GM12878 (cell line): Measurements from ENCODE around the gene TPRKB. TPM values are rescaled to one million over a fixed set of nuclear protein-coding genes. Genes with fewer than 3 reads are reported as not detected.
"Not testable (repeated sequence)": the region's sequence is repeated elsewhere in the genome, so short reads cannot be mapped to it uniquely, and the experiment has no call there.

ENCODE experiments used
- ATAC-seq: fragments of 200-7000 bp; cut with Tn5 transposase; 3 replicates; pipeline ENCODE4 v1.9.1; 2020; ENCODE audit warnings: mild to moderate bottlenecking, moderate library complexity
- BruUV-seq: library from RNA; stranded (reverse); fragments of 400-500 nt; replicated peaks from 2 replicates; lab custom pipeline; 2021; lab: Mats Ljungman, UMichigan
- CTCF ChIA-PET: fragments of 300-600 bp; sonication (Branson Sonifier 250); formaldehyde crosslinking; extraction: SDS; loops from one replicate; lab custom pipeline; 2021; ENCODE audit warnings: inconsistent platforms; lab: Yijun Ruan, JAX
- POLR2A ChIA-PET: fragments of 350-600 bp; formaldehyde crosslinking; extraction: SDS; loops from one replicate; lab custom pipeline; 2021; ENCODE audit warnings: inconsistent platforms; lab: Charles Lee
- RAD21 ChIA-PET: fragments of 300-600 bp; sonication (Branson Sonifier 250); formaldehyde crosslinking; loops from one replicate; lab custom pipeline; 2023; ENCODE audit warnings: antibody characterized with exemption; ENCODE audit not compliant: unreplicated experiment; lab: Charles Lee
- SMC1A ChIA-PET: fragments of 300-600 bp; sonication (Branson Sonifier 250); formaldehyde crosslinking; loops from one replicate; lab custom pipeline; 2023; ENCODE audit not compliant: unreplicated experiment, uncharacterized antibody; lab: Charles Lee
- DNase-seq: peaks from one replicate; pipeline ENCODE4 v3.0.0-alpha.2; 2011; ENCODE audit warnings: low read depth, low spot score
- FAIRE-seq: peaks from 3 replicates; lab custom pipeline; 2011; peaks lifted over from hg19 to GRCh38; lab: Jason Lieb, UNC
- H2AFZ ChIP-seq: 2 replicates; pipeline ENCODE4 v1.6.0; 2011; ENCODE audit warnings: low read depth, low read length, control low read depth; ENCODE audit not compliant: control insufficient read depth
- H3K27ac ChIP-seq: 2 replicates; pipeline ENCODE4 v1.5.1; 2011; ENCODE audit warnings: control low read depth; ENCODE audit not compliant: control insufficient read depth, insufficient read depth
- H3K27me3 ChIP-seq, 2 experiments: replicated peaks in 1 of 2; 2 replicates each; pipeline versions ENCODE4 v1.6.0 to v1.6.1; 2011; ENCODE audit warnings: low read length in 1 of 2; ENCODE audit not compliant: control insufficient read depth in 2 of 2, insufficient read depth in 2 of 2
- H3K36me3 ChIP-seq, 2 experiments: 2 replicates each; pipeline ENCODE4 v1.5.1; 2011; ENCODE audit warnings: low read length in 1 of 2; ENCODE audit not compliant: control insufficient read depth in 2 of 2, insufficient read depth in 2 of 2
- H3K4me1 ChIP-seq: 2 replicates; pipeline ENCODE4 v1.6.1; 2011; ENCODE audit warnings: mild to moderate bottlenecking, low read length, moderate library complexity, mixed read lengths; ENCODE audit not compliant: control insufficient read depth, insufficient read depth
- H3K4me2 ChIP-seq: 2 replicates; pipeline ENCODE4 v1.6.0; 2011; ENCODE audit warnings: control low read depth; ENCODE audit not compliant: control insufficient read depth, insufficient read depth
- H3K4me3 ChIP-seq: fragments of 200-600 bp; sonication (generic); 2 replicates; pipeline ENCODE4 v1.5.1; 2016
- H3K79me2 ChIP-seq: 2 replicates; pipeline ENCODE4 v1.6.0; 2011; ENCODE audit warnings: low read length; ENCODE audit not compliant: control insufficient read depth, insufficient read depth
- H3K9ac ChIP-seq: 2 replicates; pipeline ENCODE4 v1.8.0; 2011; ENCODE audit warnings: low read length, control low read depth, mixed read lengths; ENCODE audit not compliant: control insufficient read depth, insufficient read depth
- H3K9me3 ChIP-seq: replicated peaks from 3 replicates; pipeline ENCODE4 v1.5.1; 2011; ENCODE audit warnings: mild to moderate bottlenecking, low read length; ENCODE audit not compliant: control insufficient read depth, insufficient read depth
- H4K20me1 ChIP-seq: 2 replicates; pipeline ENCODE4 v1.6.0; 2011; ENCODE audit not compliant: control insufficient read depth, insufficient read depth
- BCL11A ChIP-seq: IDR thresholded peaks from 2 replicates; pipeline ENCODE4 v1.6.1; 2011; ENCODE audit warnings: low read depth, low read length
- BMI1 ChIP-seq: fragments of 450-650 bp; IDR thresholded peaks from 2 replicates; pipeline ENCODE4 v1.6.1; 2016; ENCODE audit warnings: mild to moderate bottlenecking, moderate library complexity, borderline replicate concordance
- FOXM1 ChIP-seq: IDR thresholded peaks from 2 replicates; pipeline ENCODE4 v1.6.1; 2012; ENCODE audit warnings: low read depth, mild to moderate bottlenecking, inconsistent platforms, low read length, moderate library complexity
- GATAD2B ChIP-seq: fragments of 450-650 bp; conservative IDR thresholded peaks from 2 replicates; pipeline ENCODE4 v1.6.1; 2017; ENCODE audit warnings: low read depth, mild to moderate bottlenecking, moderate library complexity
- PAX8 ChIP-seq: fragments of 450-650 bp; IDR thresholded peaks from 2 replicates; pipeline ENCODE4 v1.6.1; 2017; ENCODE audit warnings: mild to moderate bottlenecking, moderate library complexity
- POLR2A ChIP-seq: IDR thresholded peaks from 2 replicates; pipeline ENCODE4 v1.6.1; 2011; ENCODE audit warnings: low read depth, mild to moderate bottlenecking, low read length
- WGBS: methylation state at CpG from one replicate; pipeline ENCODE4 v1.1.6; 2016; ENCODE audit warnings: low lambda C conversion rate; ENCODE audit not compliant: insufficient replicate concordance, insufficient coverage; ENCODE audit errors: missing lambda C conversion rate; 5-methylcytosine and 5-hydroxymethylcytosine counted together
- in situ Hi-C: fragments of 300-500 bp; cut with MboI; formaldehyde crosslinking; loops from 9 replicates; pipeline ENCODE4 v1.14.3; 2018; ENCODE audit warnings: mixed read lengths
- intact Hi-C: fragments of 100-400 bp; cut with micrococcal nuclease; formaldehyde crosslinking; loops from one replicate; pipeline ENCODE4 v1.14.2; 2022; ENCODE audit not compliant: unreplicated experiment
- polyA plus RNA-seq, 11 experiments: library from polyadenylated mRNA; depleted of rRNA in 4 of 11; unstranded in 6 of 11; stranded (reverse) in 5 of 11; fragments of >200 nt; fragmentation: Nextera tagmentation in 4 of 11; fragmentation: Illumina TruSeq in 1 of 11; extraction: Ambion mirVana in 4 of 11; extraction: Trizol in 1 of 11; gene quantifications; 1 replicate in 1 of 11; 2 replicates in 10 of 11; pipeline versions ENCODE4 v1.2.1 to v1.2.3, GENCODE V29; 2011 to 2016; ENCODE audit warnings: inconsistent platforms in 2 of 11, missing spikeins in 2 of 11, low read depth in 1 of 11
- total RNA-seq, 4 experiments: library from RNA; depleted of rRNA in 3 of 4; stranded (reverse); fragments of >200 nt in 3 of 4; fragmentation: Illumina TruSeq in 1 of 4; extraction: Trizol in 1 of 4; gene quantifications; 2 replicates each; pipeline versions ENCODE4 v1.2.1 to v1.2.3, GENCODE V29; 2013 to 2021
- TF ChIP-seq, protein P1 (sequence below): fragments of 450-650 bp; IDR thresholded peaks from 2 replicates; pipeline ENCODE4 v1.6.1; 2016; ENCODE audit warnings: mild to moderate bottlenecking, moderate library complexity, borderline replicate concordance
- TF ChIP-seq, protein P2 (sequence below): IDR thresholded peaks from 2 replicates; pipeline ENCODE4 v1.6.1; 2011; ENCODE audit warnings: borderline replicate concordance, low read depth, mild to moderate bottlenecking, moderate library complexity, low read length; ENCODE audit not compliant: insufficient read depth, poor library complexity, severe bottlenecking
- TF ChIP-seq, protein P3 (sequence below): IDR thresholded peaks from 2 replicates; pipeline ENCODE4 v1.6.1; 2011; ENCODE audit warnings: borderline replicate concordance, low read depth, mild to moderate bottlenecking, moderate library complexity, mixed read lengths, low read length; ENCODE audit not compliant: insufficient read depth; ENCODE audit errors: extremely low read length
- TF ChIP-seq, protein P4 (sequence below): fragments of 450-650 bp; IDR thresholded peaks from 2 replicates; pipeline ENCODE4 v1.6.1; 2017; ENCODE audit warnings: low read depth, mild to moderate bottlenecking, moderate library complexity

The TPRKB gene
- total and polyA plus RNA-seq, 10 of the 15 experiments (the other 5 are each of a cell fraction or from before 2014, with no cell fraction given): 28.1 to 129 (median 67.2) TPM

DNA sequence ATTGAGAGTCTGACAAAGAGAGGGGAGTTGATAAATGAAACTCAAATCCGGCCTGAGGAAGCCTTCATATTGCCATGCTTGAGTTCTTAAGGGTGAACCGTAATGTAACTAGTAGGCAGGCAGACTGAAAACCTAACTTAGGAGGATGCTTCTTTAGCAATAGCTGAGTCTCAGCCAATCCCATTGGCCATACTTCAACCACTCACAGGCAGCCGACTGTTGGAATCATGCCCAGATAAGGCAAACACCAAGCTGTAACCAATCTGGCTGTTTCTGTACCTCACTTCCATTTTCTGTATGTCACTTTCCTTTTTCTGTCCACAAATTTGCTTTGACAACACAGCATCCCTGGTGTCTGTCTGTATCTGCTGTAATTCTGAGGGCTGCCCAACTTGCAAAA, 39.5 kb downstream of the TPRKB start (continued):
- TF ChIP-seq, protein P1, sequence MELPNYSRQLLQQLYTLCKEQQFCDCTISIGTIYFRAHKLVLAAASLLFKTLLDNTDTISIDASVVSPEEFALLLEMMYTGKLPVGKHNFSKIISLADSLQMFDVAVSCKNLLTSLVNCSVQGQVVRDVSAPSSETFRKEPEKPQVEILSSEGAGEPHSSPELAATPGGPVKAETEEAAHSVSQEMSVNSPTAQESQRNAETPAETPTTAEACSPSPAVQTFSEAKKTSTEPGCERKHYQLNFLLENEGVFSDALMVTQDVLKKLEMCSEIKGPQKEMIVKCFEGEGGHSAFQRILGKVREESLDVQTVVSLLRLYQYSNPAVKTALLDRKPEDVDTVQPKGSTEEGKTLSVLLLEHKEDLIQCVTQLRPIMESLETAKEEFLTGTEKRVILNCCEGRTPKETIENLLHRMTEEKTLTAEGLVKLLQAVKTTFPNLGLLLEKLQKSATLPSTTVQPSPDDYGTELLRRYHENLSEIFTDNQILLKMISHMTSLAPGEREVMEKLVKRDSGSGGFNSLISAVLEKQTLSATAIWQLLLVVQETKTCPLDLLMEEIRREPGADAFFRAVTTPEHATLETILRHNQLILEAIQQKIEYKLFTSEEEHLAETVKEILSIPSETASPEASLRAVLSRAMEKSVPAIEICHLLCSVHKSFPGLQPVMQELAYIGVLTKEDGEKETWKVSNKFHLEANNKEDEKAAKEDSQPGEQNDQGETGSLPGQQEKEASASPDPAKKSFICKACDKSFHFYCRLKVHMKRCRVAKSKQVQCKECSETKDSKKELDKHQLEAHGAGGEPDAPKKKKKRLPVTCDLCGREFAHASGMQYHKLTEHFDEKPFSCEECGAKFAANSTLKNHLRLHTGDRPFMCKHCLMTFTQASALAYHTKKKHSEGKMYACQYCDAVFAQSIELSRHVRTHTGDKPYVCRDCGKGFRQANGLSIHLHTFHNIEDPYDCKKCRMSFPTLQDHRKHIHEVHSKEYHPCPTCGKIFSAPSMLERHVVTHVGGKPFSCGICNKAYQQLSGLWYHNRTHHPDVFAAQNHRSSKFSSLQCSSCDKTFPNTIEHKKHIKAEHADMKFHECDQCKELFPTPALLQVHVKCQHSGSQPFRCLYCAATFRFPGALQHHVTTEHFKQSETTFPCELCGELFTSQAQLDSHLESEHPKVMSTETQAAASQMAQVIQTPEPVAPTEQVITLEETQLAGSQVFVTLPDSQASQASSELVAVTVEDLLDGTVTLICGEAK: no peak
- TF ChIP-seq, protein P2, sequence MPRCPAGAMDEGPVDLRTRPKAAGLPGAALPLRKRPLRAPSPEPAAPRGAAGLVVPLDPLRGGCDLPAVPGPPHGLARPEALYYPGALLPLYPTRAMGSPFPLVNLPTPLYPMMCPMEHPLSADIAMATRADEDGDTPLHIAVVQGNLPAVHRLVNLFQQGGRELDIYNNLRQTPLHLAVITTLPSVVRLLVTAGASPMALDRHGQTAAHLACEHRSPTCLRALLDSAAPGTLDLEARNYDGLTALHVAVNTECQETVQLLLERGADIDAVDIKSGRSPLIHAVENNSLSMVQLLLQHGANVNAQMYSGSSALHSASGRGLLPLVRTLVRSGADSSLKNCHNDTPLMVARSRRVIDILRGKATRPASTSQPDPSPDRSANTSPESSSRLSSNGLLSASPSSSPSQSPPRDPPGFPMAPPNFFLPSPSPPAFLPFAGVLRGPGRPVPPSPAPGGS: no peak
- TF ChIP-seq, protein P3, sequence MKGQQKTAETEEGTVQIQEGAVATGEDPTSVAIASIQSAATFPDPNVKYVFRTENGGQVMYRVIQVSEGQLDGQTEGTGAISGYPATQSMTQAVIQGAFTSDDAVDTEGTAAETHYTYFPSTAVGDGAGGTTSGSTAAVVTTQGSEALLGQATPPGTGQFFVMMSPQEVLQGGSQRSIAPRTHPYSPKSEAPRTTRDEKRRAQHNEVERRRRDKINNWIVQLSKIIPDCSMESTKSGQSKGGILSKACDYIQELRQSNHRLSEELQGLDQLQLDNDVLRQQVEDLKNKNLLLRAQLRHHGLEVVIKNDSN: no peak
- TF ChIP-seq, protein P4, sequence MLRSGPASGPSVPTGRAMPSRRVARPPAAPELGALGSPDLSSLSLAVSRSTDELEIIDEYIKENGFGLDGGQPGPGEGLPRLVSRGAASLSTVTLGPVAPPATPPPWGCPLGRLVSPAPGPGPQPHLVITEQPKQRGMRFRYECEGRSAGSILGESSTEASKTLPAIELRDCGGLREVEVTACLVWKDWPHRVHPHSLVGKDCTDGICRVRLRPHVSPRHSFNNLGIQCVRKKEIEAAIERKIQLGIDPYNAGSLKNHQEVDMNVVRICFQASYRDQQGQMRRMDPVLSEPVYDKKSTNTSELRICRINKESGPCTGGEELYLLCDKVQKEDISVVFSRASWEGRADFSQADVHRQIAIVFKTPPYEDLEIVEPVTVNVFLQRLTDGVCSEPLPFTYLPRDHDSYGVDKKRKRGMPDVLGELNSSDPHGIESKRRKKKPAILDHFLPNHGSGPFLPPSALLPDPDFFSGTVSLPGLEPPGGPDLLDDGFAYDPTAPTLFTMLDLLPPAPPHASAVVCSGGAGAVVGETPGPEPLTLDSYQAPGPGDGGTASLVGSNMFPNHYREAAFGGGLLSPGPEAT: no peak
- TF ChIP-seq BCL11A (no peak), GATAD2B (no peak), POLR2A (no peak), PAX8 (no peak), FOXM1 (no peak), BMI1 (no peak)
- TF ChIP-seq, all 136 proteins: peak for 0

- H3K9me3 ChIP-seq, CTCF ChIA-PET, POLR2A ChIA-PET, H3K4me3 ChIP-seq, H3K4me1 ChIP-seq, H4K20me1 ChIP-seq, BruUV-seq, in situ Hi-C loops, H3K9ac ChIP-seq, DNase-seq, H3K36me3 ChIP-seq, RAD21 ChIA-PET, SMC1A ChIA-PET, intact Hi-C loops, H2AFZ ChIP-seq, H3K79me2 ChIP-seq, ATAC-seq, H3K27ac ChIP-seq, H3K4me2 ChIP-seq, H3K27me3 ChIP-seq: not testable (repeated sequence)
- WGBS: 95% methylated on average over 1 of the region's 1 CpG
- peak; percentile 68 for FAIRE-seq
These were observed 40.2 kb downstream of the TPRKB start for GRCh38 chr2:73696985-73697384.
